Activated CD4-positive, alpha-beta T cell treated with anti-CD3 and anti-CD28 coated beads, Interleukin-2, amount 50 U/mL, for 4 hours (primary cell): ENCODE data around the gene PVALEF.

Experiments
- DNase-seq, 2 experiments: peaks; one replicate each; pipeline ENCODE4 v3.0.0-alpha.2; 2020

The PVALEF gene

GRCh38 chr17:81198826-81199481 lies 33.6 kb downstream of the PVALEF start:
- no peak for DNase-seq

DNA sequence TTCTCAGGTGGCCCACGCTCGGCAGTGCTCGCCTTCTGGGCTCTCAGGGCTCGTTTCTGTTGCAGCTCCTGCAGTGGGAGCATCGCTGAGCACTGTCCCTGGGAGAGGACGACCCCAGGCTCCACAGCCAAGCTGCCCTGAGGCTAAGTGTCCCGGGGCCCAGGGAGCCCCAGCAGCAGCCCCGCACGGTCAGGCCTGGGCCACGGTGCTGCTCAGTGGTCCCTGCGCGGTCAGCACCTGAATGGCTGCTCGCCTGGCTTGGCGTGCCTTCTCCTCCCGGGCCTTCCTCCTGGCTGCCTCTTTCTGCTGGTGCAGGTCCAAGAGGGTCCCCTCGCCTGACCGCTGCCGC lies 34.1 kb downstream of the PVALEF start:
- DNase-seq = no peak

DNA sequence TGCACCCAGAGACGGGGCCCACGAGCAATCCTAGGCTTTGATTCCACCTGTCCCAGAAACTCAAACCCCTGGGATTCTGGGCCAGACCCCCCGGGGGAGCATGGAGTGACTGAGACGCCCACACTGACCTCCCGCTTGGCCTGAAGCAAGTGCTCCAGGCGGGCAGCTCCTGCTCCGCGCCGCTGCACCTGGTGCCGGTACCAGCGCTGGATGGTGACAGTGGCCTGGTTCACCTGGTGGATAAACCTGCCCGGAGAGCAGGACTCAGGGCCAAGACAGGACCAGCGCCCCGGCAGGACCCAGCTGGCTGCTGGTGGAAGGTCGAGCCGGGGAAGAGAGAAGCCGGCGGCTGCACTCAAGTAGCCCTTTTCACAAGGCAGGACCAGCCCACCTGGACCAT lies 34.9 kb downstream of the PVALEF start:
- DNase-seq = no peak

GRCh38 chr17:81200695-81201580 lies 35.6 kb downstream of the PVALEF start:
- DNase-seq = no peak

DNA sequence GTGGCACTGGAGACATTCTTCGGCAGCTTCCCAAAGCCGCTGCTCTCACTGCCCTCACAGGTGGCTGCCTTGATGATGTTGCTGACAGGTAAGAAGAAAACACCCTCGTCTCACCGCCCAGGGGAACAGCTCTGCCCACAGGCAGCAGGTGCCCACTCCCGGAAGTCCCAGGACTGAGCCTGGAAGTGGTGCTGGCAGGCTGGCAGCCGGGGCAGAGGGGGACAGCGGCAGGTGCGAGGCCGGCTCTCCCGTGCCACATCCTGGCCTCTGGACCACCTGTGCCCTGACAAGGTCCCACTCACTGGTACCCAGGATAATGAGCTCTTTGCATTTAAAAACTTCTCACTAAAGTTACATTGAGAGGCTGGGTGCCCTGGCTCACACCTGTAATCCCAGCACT lies 37.0 kb downstream of the PVALEF start:
- no peak for DNase-seq

DNA sequence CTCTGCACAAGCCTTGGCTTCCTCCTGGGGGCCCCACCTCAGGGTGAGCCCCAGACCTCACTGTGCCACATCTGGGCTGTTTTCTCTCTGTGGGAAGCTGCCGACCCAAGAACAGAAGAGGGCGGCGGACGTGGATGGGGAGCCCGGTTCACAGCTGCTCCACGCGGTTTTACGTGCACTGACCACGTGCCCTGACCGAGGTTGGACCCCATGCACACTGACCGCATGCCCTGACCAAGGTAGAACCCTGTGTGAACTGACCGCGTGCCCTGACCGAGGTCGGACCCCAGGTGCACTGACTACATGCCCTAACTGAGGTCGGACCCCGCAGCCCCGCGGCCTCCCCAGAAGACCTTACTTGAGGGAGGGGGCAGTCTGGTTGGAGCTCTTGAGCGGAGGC lies 37.8 kb downstream of the PVALEF start:
- no peak for DNase-seq

DNA sequence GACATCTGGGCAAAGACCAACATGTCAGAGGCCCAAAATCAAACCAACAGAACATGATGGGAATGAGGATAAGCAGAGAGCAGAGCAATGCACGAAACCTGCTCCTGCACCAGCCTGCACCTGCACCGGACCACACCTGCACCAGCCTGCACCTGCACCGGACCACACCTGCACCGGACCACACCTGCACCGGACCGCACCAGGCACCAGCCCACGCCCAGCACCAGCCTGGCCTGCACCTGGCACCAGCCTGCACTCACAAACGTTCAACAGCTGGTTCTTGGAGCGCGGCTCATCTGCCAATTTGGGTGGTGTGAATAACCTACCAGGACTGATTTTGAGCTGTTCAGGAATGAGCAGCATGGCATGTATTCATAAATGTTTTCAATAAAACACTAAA lies 39.3 kb downstream of the PVALEF start:
- no peak for DNase-seq

- no peak for DNase-seq
These were observed 40.9 kb downstream of the PVALEF start for GRCh38 chr17:81206166-81206565.

DNA sequence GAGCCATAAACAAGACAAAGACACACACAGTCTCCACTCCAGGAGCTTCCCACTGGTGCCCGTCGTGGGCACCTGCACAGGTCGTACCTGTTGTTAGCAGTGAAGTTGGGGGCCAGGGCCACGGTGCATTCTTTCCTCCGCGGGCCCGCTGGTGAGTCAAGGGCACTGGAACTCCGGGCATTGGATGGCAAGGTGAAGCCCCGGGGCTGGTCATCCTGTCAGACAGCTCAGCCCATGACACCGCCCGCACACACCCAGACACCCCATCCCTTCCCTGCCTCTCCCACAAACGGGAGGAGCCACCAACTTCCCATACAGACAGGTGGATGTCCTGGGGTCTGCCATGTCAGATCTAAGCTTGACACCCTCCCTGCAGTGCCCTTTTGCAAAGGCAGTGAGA lies 41.4 kb downstream of the PVALEF start:
- no peak for DNase-seq

GRCh38 chr17:81207610-81208581 lies 42.6 kb downstream of the PVALEF start:
- no peak for DNase-seq

GRCh38 chr17:81208651-81209050 lies 43.3 kb downstream of the PVALEF start:
- DNase-seq = no peak

DNA sequence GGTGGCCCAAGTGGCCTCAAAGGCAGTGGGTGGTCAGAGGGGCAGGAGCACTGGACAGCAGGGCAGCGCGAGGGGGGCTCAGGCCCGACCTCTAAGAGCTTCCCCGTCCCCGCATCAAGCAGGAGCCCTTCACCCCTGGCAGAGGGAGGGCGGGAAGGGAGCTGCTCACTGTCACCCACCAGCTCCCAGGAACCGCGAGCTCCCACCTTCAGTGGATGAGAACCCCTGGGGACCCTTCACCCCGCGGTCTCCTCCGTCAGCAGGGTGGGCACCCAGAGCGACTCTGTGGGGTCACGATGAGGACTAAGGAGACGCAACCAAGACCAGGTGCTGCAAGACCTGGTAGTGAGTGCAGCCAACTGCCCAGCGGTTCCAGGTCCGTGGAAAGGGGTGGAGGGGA lies 43.8 kb downstream of the PVALEF start:
- DNase-seq = no peak

DNA sequence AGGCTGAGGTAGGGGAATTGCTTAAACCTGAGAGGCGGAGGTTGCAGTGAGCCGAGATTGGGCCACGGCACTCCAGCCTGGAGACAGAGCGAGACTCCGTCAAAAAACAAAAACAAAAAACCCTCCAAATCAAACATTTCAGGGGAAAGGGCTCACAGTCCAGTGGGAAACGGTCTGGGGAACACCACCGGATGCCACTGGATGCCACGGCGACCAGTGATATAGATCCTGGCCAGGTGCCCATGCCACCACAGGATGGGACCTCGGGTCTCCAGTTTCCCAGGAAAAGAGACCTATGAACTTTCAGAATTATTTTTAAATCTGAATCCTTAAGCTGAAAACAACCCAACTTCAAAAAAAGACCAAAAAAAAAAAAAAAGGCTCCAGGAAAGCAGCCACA lies 45.2 kb downstream of the PVALEF start:
- no peak for DNase-seq

DNA sequence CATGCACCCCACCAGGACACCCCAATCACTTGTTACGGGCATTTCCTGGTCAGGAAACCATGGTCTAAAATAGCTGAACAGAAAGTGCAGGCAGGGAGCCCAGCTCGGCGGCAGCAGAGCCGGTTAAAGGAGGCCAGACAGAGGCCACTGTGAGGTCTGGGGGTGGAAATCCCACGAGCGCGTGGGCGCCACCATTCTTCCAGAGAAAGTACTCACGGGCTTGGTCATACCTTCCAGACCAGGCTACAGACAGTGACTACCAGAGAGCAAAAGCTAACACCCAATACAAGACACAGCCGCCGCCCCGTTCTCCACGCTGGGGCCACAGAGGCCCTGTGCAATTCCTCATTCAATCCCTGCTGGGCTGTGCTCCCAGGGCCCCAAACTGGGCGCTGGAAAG lies 45.6 kb downstream of the PVALEF start:
- DNase-seq = no peak

DNA sequence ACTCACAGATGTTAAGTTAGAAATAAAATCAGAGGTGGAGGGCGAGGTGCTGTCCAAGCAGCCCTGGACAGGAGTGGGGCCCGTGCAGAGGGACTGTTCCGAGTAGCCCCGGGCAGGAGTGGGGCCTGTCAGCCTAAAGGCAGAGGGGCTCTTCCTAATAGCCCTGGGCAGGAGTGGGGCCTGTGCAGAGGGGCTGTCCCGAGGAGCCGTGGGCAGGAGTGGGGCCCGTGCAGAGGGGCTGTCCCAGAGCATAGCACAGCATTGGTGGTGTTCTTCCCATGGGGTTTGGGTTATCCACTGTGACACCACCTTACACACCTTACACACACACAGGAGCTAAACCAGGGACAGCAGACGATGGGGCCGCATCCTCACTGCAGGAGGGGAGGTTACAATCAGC lies 47.1 kb downstream of the PVALEF start:
- DNase-seq = no peak

DNA sequence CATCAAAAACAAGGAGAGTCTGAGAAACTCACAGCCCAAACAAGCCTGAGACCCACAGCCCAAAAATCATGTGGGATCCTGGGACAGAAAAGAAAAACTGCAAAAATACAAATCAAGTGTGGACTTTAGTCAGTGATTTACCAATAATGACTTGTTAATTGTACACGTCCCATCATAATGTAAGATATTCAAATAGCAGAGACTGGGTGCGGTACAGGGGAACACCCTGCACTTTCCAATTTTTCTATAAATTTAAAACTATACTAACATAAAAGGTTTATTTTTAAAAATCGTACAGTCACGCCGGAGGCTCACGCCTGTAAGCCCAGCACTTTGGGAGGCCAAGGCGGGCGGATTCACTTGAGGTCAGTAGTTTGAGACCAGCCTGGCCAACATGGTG lies 48.7 kb downstream of the PVALEF start:
- no peak for DNase-seq

GRCh38 chr17:81217491-81217890 lies 52.2 kb downstream of the PVALEF start:
- DNase-seq = no peak

GRCh38 chr17:81218459-81218858 lies 53.2 kb downstream of the PVALEF start:
- no peak for DNase-seq

- DNase-seq = no peak
These were observed 53.7 kb downstream of the PVALEF start for GRCh38 chr17:81218991-81219390.

- DNase-seq = no peak
These were observed 54.3 kb downstream of the PVALEF start for GRCh38 chr17:81219476-81220180.

- DNase-seq = no peak
These were observed 56.1 kb downstream of the PVALEF start for GRCh38 chr17:81221371-81221841.

DNA sequence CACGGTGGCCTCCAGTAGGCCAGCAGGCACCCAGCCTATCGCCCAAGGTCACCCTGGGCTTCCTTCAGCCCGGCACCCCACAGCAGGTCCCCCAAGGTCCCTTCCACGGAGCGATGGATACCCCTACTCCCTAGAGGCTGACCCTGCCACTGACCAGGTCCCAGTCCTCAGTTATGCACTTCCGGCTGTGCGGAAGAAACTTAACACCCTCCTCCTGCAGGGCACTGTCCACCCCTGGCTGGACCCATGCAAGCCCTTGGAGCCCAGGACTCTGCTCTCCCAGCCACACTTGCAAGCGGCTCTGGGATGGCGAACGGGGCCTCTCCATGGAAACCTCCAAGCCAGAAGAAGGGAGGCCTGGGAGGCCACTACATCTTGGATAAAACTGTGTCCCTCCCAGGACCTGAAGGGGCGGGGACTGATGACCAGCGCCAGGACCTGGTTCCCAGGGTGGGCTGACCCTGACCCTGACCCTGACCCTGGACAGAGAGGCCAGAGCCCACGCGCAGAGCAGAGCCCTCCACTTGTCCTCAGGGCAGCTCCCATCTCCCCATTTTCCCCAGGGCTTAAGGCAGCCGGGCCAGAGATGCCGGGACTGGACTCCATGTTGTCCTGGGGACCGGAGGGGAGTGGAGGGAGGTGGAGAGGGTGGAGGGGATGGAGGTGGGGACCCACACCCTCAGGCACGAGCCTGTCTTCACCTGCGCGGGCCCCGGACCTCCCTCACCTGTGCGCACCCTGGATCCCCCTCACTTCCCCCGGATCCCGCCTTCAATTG lies 56.7 kb downstream of the PVALEF start:
- no peak for DNase-seq
